DMS 273 (cell line): Measurements from ENCODE around the gene USP47.

Experiments used
- DNase-seq: peaks from one replicate; lab custom pipeline; 2025; ENCODE audit not compliant: unreplicated experiment; lab: John Stamatoyannopoulos, UW

Gene USP47

GRCh38 chr11:11841723-11842420, at the start of gene USP47:
Gene USP47 (plus strand): TSS chr11:11841972. CDS start chr11:11842186, 214 bp downstream.
- DNase-seq, result peak; percentile 91

- no peak for DNase-seq
Measured at GRCh38 chr11:11793073-11793472, 48.7 kb upstream of the USP47 start.

- DNase-seq, result peak; percentile 81
Measured at GRCh38 chr11:11798586-11799438, 43.0 kb upstream of the USP47 start.

- DNase-seq, result no peak
Measured at GRCh38 chr11:11805228-11805627, 36.5 kb upstream of the USP47 start.

GRCh38 chr11:11806074-11806473, 35.7 kb upstream of the USP47 start:
- peak; percentile 37 for DNase-seq

GRCh38 chr11:11806586-11806985, 35.2 kb upstream of the USP47 start:
- peak; percentile 19 for DNase-seq

- no peak for DNase-seq
Measured at GRCh38 chr11:11807811-11808782, 33.7 kb upstream of the USP47 start.

- DNase-seq, result peak; percentile 3
Measured at GRCh38 chr11:11808992-11809615, 32.7 kb upstream of the USP47 start.

GRCh38 chr11:11810764-11811726, 30.7 kb upstream of the USP47 start:
- DNase-seq, result no peak

GRCh38 chr11:11813288-11813962, 28.3 kb upstream of the USP47 start:
- DNase-seq, result no peak

- DNase-seq, result no peak
Measured at GRCh38 chr11:11814614-11815452, 26.9 kb upstream of the USP47 start.

GRCh38 chr11:11816511-11817314, 25.1 kb upstream of the USP47 start:
- no peak for DNase-seq

GRCh38 chr11:11817957-11818356, 23.8 kb upstream of the USP47 start:
- DNase-seq, result no peak

- DNase-seq, result no peak
Measured at GRCh38 chr11:11818529-11819121, 23.1 kb upstream of the USP47 start.

GRCh38 chr11:11821899-11822298, 19.9 kb upstream of the USP47 start:
- DNase-seq, result no peak

- DNase-seq, result no peak
Measured at GRCh38 chr11:11822946-11823345, 18.8 kb upstream of the USP47 start.

- no peak for DNase-seq
Measured at GRCh38 chr11:11826260-11826659, 15.5 kb upstream of the USP47 start.
